A549 treated with Hydrocortisone at 1 μM for 4 hours (cell line): ENCODE data around the gene CYP2C18. TPM values are rescaled to one million over a fixed set of nuclear protein-coding genes. Genes with fewer than 3 reads are reported as not detected.

Experiments used
- total RNA-seq: library from RNA; stranded (reverse); fragments of 200-300 nt; extraction: Qiagen RNA extraction; gene quantifications from 5 replicates; pipeline ENCODE4 v1.2.3, GENCODE V29; 2022

Gene CYP2C18
- total RNA-seq: 0.06 to 0.15 TPM (median 0.10 TPM) in 4 of 5 replicates, not detected in the other

DNA sequence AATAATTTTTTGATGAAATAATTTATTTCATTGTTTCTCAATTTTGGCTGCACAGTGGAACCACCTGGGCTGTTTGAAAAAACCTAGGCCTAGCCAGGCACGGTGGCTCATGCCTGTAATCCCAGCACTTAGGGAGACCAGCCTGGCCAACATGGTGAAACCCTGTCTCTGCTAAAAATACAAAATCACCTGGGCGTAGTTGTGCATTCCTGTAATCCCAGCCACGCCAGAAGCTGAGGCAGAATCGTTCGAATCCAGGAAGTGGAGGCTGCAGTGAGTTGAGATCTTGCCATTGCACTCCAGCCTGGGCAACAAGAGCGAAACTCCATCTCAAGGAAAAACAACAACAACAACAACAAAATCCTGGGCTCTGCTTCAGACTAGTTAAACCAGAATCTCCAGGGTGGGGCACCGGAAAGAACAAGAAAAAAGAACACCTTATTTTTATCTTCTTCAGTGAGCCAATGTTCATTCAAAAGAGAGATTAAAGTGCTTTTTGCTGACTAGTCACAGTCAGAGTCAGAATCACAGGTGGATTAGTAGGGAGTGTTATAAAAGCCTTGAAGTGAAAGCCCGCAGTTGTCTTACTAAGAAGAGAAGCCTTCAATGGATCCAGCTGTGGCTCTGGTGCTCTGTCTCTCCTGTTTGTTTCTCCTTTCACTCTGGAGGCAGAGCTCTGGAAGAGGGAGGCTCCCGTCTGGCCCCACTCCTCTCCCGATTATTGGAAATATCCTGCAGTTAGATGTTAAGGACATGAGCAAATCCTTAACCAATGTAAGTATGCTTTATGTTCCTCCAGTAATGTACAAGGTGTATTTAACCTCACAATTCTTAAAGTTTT is at the start of gene CYP2C18:
Gene CYP2C18, plus strand, starts transcription at position 516 of the 841 bp plus-strand sequence. Its CDS starts 91 bp downstream, at position 607.

DNA sequence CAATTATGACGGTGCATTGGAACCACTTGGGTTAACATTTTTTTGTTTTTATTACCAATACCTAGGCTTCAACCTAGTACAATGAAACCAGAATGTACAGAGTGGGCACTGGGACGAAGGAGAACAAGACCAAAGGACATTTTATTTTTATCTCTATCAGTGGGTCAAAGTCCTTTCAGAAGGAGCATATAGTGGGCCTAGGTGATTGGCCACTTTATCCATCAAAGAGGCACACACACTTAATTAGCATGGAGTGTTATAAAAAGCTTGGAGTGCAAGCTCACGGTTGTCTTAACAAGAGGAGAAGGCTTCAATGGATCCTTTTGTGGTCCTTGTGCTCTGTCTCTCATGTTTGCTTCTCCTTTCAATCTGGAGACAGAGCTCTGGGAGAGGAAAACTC is 78.9 kb downstream of the CYP2C18 start, which contains the start of gene CYP2C19:
Gene CYP2C19, plus strand, starts transcription at position 289 of the 400 bp plus-strand sequence. Its CDS starts 25 bp downstream, at position 314.

Other genes starting within 250 kb of the CYP2C18 start
- gene HELLS, start 137.9 kb upstream of the CYP2C18 start, total RNA-seq: 22.6 to 36.2 TPM (median 24.8 TPM) in 5 replicates
- gene CYP2C19, start 79.0 kb downstream of the CYP2C18 start, total RNA-seq: not detected in 5 replicates